ENCODE data around the gene WAS. TPM values are rescaled to one million over a fixed set of nuclear protein-coding genes. Genes with fewer than 3 reads are reported as not detected.
A peak's percentile ranks its signal among the peaks of the same experiment; 100 is the strongest.
"Not testable (repeated sequence)": the region's sequence is repeated elsewhere in the genome, so short reads cannot be mapped to it uniquely, and the experiment has no call there.

WAS gene
- 26.5 TPM for polyA plus RNA-seq

DNA sequence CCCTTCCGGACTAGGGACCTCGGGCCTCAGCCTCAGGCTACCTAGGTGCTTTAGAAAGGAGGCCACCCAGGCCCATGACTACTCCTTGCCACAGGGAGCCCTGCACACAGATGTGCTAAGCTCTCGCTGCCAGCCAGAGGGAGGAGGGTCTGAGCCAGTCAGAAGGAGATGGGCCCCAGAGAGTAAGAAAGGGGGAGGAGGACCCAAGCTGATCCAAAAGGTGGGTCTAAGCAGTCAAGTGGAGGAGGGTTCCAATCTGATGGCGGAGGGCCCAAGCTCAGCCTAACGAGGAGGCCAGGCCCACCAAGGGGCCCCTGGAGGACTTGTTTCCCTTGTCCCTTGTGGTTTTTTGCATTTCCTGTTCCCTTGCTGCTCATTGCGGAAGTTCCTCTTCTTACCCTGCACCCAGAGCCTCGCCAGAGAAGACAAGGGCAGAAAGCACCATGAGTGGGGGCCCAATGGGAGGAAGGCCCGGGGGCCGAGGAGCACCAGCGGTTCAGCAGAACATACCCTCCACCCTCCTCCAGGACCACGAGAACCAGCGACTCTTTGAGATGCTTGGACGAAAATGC, at the start of gene WAS:
WAS (plus strand) TSS at position 389 of the 572 bp plus-strand sequence; CDS start at position 444, 55 bp downstream.
- Mint-ChIP-seq H3K27me3 (peaks cover 2% of the 10 kb centered on the region), H3K36me3 (peaks cover 5% of the 10 kb centered on the region), H3K4me1 (peaks cover 13 to 45% (median 28%) of the 10 kb centered on the region in 3 donors), H3K9me3 (peaks cover 0 to 1% (median 0%) of the 10 kb centered on the region in 3 donors), H3K27ac (peak within 1 kb of the TSS; percentile 73 to 98 (median 92)), H3K4me3 (peak within 1 kb of the TSS; percentile 87 to 96 (median 91))

DNA sequence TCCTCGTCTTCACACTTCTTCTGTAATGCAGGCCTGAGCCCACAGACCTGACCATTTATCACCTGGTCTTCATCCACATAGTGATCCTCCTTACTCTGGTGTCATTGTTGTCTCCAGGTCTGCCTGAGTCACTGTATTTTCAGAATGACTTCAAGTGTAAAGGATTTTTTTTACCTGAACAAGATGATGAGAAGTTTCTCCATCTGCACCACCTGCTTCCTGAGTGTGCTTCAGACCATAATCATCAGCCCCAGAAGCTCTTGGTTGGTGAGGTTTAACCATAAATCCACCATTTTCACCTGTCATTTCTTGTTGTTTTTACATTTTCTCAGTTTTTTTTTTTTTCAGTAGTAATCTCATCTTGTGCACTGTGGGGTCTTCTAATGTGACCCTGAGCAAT, 47.3 kb upstream of the WAS start:
- no peaks in the 10 kb centered on the region for H3K36me3 Mint-ChIP-seq
- H3K27ac Mint-ChIP-seq: no peak overlapping the region
- H3K9me3 Mint-ChIP-seq: no peaks in the 10 kb centered on the region
- H3K4me3 Mint-ChIP-seq: no peak overlapping the region
- H3K27me3 Mint-ChIP-seq: no peaks in the 10 kb centered on the region
- peaks cover 0 to 4% (median 0%) of the 10 kb centered on the region in 3 donors for H3K4me1 Mint-ChIP-seq

DNA sequence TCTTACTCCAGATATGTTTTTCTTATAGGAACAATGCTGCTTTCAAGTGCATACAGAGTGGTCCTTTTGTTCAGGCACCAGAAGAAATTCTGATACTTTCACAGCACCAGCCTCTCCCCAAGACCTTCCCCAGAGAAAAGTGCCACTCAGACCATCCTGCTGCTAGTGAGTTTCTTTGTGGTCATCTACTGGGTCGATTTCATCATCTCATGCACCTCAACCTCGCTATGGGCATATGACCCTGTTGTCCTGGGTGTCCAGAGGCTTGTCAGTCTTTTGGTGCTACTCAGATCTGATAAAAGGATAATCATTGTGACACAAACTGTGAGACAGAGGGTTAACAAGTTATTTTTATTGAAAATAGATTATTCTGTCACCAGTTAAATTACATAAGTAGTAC, 46.8 kb upstream of the WAS start:
- no peaks in the 10 kb centered on the region for H3K36me3 Mint-ChIP-seq
- H3K27me3 Mint-ChIP-seq: no peaks in the 10 kb centered on the region
- H3K4me1 Mint-ChIP-seq: peaks cover 0 to 4% (median 0%) of the 10 kb centered on the region in 3 donors
- no peak overlapping the region for H3K27ac Mint-ChIP-seq
- H3K9me3 Mint-ChIP-seq: no peaks in the 10 kb centered on the region
- no peak overlapping the region for H3K4me3 Mint-ChIP-seq

DNA sequence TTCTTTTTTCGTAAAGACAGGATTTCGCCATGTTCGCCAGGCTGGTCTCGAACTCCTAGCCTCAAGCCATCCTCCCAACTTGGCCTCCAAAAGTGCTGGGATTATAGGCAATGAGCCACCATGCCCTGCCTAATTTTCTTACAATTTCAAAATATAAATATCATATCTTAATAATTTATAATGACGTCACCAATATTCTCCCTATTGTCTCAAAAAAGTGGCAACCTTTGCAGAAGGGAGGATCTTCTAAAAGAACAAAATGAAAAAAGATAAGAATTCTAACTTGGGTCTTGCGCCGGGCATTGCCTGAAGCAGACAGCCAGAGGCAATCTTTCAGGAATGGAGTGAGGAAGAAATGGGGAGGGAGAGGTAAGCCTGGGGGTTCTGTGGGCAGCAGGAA, 37.9 kb upstream of the WAS start:
- Mint-ChIP-seq H3K4me1 (peaks cover 0 to 2% (median 0%) of the 10 kb centered on the region in 3 donors), H3K27ac (no peak overlapping the region), H3K27me3 (peaks cover 1% of the 10 kb centered on the region), H3K4me3 (no peak overlapping the region), H3K9me3 (no peaks in the 10 kb centered on the region), H3K36me3 (no peaks in the 10 kb centered on the region)

DNA sequence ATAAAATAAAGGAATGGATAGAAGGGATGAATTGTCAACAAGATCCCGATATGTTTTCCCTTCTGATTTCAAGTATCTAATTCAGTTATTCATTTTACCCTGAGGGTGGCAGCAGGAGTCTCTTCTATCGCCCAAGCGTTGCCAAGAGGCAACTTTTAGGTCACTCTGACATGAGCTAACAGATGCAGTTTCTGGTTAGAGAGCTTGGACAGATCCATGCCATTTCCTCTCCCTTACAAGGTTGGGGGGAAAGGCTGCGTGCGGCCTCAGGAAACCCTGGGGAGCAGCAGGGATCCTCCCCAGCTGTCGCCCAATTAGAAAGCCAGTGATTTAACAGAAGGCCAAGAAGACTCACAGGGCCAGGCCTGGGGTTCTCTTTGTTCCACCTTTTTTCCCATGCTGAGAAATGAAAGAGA, 35.3 kb upstream of the WAS start:
- H3K36me3 Mint-ChIP-seq: no peaks in the 10 kb centered on the region
- peak overlapping the region in 1 of 3 donors; percentile 31 for H3K27ac Mint-ChIP-seq

DNA sequence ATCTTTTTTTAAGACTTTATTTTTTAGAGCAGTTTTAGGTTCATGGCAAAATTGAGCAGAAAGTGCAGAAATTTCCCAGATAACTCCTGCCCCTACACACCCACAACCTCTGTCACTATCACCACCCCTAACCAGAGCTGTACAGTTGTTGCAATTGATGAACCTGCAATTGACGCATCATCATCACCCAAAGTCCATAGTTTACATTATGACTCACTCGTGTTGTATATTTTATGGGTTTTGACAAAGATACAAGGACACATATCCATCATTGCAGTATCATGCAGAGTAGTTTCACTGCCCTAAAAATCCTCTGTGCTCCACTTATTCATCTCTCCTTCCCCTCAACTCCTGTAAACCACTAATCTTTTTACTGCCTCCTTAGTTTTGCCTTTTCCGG, 34.5 kb upstream of the WAS start:
- Mint-ChIP-seq H3K27ac (no peak overlapping the region), H3K4me1 (peaks cover 0 to 4% (median 0%) of the 10 kb centered on the region in 3 donors), H3K27me3 (peaks cover 2% of the 10 kb centered on the region), H3K9me3 (no peaks in the 10 kb centered on the region), H3K4me3 (no peak overlapping the region), H3K36me3 (no peaks in the 10 kb centered on the region)

More for the DNA sequence above, 35.3 kb upstream of the WAS start:
- Mint-ChIP-seq H3K9me3 (no peaks in the 10 kb centered on the region), H3K4me1 (peaks cover 0 to 2% (median 0%) of the 10 kb centered on the region in 3 donors), H3K27me3 (peaks cover 1% of the 10 kb centered on the region), H3K4me3 (no peak overlapping the region)

DNA sequence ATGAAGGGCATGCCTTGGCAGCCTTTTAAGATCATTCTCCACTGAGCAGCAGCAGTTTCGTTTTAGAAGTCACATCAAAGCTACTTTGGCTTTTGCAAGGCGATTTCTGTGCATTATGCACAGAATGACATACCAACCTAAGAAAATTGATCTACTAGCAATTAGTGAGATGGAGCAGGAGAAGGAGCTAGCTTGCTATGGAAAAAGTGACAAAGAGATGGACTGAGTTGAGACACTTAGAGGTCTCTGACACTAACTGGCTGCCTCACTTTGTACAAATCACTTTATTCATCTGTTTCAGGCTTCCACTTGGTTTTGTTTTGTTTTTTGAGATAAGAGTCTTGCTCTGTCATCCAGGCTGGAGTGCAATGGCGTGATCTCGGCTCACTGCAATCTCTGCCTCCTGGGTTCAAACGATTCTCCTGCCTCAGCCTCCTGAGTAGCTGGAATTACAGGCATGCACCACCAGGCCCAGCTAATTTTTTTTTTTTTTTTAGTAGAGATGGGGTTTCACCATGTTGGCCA, 31.5 kb upstream of the WAS start:
- not testable (repeated sequence) for H3K27ac Mint-ChIP-seq, H3K9me3 Mint-ChIP-seq, H3K4me1 Mint-ChIP-seq, H3K4me3 Mint-ChIP-seq, H3K27me3 Mint-ChIP-seq, H3K36me3 Mint-ChIP-seq

DNA sequence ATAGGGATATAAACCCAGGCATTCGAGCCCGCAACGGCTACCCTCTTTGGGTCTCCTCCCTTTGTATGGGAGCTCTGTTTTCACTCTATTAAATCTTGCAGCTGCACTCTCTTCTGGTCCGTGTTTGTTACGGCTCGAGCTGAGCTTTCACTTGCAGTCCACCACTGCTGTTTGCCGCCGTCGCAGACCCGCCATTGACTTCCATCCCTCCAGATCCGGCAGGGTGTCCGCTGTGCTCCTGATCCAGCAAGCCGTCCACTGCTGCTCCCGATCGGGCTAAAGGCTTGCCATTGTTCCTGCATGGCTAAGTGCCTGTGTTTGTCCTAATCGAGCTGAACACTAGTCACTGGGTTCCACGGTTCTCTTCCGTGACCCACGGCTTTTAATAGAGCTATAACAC, 28.9 kb upstream of the WAS start:
- not testable (repeated sequence) for H3K36me3 Mint-ChIP-seq, H3K27me3 Mint-ChIP-seq, H3K9me3 Mint-ChIP-seq, H3K27ac Mint-ChIP-seq, H3K4me1 Mint-ChIP-seq
- peak overlapping the region in 1 of 4 donors; percentile 27 for H3K4me3 Mint-ChIP-seq

DNA sequence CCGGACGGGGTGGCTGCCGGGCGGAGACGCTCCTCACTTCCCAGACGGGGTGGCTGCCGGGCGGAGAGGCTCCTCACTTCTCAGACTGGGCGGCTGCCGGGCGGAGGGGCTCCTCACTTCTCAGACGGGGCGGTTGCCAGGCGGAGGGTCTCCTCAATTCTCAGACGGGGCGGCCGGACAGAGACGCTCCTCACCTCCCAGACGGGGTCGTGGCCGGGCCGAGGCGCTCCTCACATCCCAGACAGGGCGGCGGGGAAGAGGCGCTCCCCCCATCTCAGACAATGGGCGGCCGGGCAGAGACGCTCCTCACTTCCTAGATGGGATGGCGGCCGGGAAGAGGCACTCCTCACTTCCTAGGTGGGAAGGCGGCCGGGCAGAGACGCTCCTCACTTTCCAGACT, 23.9 kb upstream of the WAS start:
- H3K4me1 Mint-ChIP-seq, H3K4me3 Mint-ChIP-seq, H3K9me3 Mint-ChIP-seq, H3K27me3 Mint-ChIP-seq, H3K36me3 Mint-ChIP-seq, H3K27ac Mint-ChIP-seq: not testable (repeated sequence)

DNA sequence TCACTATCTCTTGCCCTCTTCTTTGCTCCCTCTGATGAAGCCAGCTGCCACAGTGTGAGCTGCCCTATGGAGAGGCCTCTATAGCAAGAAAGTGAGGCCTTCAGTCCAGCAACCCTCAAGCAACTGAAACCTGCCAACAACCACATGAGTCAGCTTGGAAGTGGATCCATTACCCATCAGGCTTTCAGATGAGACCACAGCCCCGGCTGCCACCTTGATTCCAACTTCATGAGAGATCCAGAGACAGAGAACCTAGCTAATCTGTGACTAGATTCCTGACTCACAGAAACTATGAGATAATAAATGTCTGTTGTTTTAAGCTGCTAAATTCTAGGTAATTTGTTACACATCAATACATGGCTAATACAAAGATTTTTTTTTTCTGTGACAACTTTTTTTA, 20.4 kb upstream of the WAS start:
- H3K27me3 Mint-ChIP-seq: no peaks in the 10 kb centered on the region

DNA sequence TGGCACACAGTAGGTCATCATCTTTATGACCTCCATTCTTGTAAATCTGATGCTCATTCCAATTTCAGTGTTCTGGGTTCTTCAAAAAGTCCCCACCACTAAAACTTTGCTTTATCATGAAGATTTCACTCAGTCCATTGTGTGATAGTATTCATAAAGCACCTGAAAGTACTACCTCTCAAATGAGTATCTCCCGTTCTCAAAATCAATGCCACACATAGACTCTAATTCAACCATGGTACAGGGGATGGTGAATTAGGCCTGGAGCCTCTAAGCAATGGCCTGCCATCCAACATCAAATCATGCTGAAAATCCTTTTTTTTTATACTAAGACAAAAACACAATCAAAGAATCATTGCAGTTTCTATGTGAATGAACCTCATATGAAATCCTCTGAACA, 19.4 kb upstream of the WAS start:
- H3K4me3 Mint-ChIP-seq: no peak overlapping the region
- H3K9me3 Mint-ChIP-seq: no peaks in the 10 kb centered on the region
- H3K27me3 Mint-ChIP-seq: no peaks in the 10 kb centered on the region
- no peaks in the 10 kb centered on the region for H3K36me3 Mint-ChIP-seq
- peaks cover 0 to 3% (median under 1%) of the 10 kb centered on the region in 3 donors for H3K4me1 Mint-ChIP-seq
- peak overlapping the region in 1 of 3 donors; percentile 0 for H3K27ac Mint-ChIP-seq

More for the DNA sequence above, 20.4 kb upstream of the WAS start:
- H3K4me1 Mint-ChIP-seq: peaks cover 0 to 3% (median 0%) of the 10 kb centered on the region in 3 donors
- no peak overlapping the region for H3K4me3 Mint-ChIP-seq
- H3K27ac Mint-ChIP-seq: no peak overlapping the region
- no peaks in the 10 kb centered on the region for H3K36me3 Mint-ChIP-seq
- H3K9me3 Mint-ChIP-seq: no peaks in the 10 kb centered on the region

DNA sequence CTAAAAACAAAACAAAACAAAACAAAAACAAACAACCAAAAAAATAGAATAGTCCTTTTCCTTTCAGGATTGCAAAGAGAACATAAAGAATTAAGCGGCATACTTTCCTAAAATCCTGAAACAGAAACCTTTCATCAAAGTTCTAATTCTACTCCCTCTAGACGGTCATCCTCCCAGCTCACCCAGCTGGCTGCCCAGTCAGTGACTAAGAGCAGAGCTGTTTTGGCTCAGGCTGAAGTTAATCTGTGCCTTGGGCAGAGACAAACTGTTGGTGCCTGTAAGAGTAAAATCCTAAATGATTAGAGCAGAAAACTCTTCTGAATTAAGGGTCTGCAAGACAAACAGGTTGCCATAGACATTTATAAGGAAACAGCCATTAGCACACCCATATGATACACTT, 17.6 kb upstream of the WAS start:
- Mint-ChIP-seq H3K27me3 (no peaks in the 10 kb centered on the region), H3K9me3 (no peaks in the 10 kb centered on the region), H3K4me3 (no peak overlapping the region), H3K27ac (no peak overlapping the region), H3K4me1 (peaks cover 0 to 3% (median 2%) of the 10 kb centered on the region in 3 donors), H3K36me3 (no peaks in the 10 kb centered on the region)

DNA sequence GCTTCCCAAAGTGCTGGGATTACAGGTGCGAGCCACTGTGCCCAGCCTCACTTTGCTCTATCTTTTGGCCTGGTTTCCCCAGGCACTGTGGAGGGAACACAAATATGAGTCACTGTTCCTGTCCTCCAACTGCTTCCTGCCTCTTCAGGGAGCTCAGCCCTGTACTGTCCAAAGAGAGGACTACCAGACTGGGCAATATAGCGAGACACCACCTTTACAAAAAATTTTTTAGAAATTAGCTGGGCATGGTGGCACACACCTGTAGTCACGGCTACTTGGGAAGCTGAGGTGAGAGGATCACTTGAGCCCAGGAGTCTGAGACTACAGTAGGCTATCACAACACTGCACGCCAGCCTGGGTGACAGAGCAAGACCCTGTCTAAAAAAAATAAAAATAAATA, 16.9 kb upstream of the WAS start:
- no peaks in the 10 kb centered on the region for H3K9me3 Mint-ChIP-seq
- no peak overlapping the region for H3K4me3 Mint-ChIP-seq
- no peaks in the 10 kb centered on the region for H3K27me3 Mint-ChIP-seq
- no peaks in the 10 kb centered on the region for H3K36me3 Mint-ChIP-seq
- peaks cover 0 to 3% (median 0%) of the 10 kb centered on the region in 3 donors for H3K4me1 Mint-ChIP-seq
- no peak overlapping the region for H3K27ac Mint-ChIP-seq

DNA sequence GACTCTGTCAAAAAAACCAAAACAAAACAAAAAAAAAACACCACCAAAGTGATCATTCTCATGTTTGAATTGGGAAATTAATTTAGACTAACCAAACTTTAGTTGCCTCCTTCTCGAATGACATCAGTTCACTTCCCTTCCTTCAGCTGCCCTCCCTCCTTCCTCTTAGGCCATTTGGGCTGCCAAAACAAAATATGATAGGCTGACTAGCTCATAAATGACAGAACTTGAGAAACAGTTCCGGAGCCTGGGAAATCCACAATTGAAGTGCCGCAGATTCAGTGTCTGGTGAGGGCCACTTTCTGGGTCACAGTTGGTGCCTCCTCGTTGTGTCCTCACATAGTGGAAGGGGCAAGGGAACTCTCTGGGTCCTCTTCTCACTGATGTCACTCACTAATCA, 16.1 kb upstream of the WAS start:
- H3K4me3 Mint-ChIP-seq: no peak overlapping the region
- no peaks in the 10 kb centered on the region for H3K27me3 Mint-ChIP-seq
- no peaks in the 10 kb centered on the region for H3K9me3 Mint-ChIP-seq
- no peak overlapping the region for H3K27ac Mint-ChIP-seq
- peaks cover 0 to 3% (median 0%) of the 10 kb centered on the region in 3 donors for H3K4me1 Mint-ChIP-seq
- H3K36me3 Mint-ChIP-seq: no peaks in the 10 kb centered on the region

DNA sequence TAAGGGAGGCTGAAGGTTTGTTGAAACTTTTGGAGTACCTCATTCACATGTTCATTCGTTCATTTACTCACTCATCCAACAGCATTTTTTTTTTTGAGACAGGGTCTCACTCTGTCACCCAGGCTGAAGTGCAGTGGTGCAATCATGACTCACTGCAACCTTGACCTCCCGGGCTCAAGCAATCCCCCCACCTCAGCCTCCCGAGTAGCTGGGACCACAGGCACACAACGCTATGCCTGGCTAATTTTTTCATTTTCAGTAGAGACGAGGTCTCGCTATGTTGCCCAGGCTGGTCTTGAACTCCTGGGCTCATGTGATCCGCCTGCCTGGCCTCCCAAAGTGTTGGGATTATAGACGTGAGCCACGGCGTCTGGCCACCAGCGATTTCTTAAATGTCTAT, 15.4 kb upstream of the WAS start:
- H3K27ac Mint-ChIP-seq, H3K4me1 Mint-ChIP-seq, H3K36me3 Mint-ChIP-seq, H3K27me3 Mint-ChIP-seq, H3K9me3 Mint-ChIP-seq, H3K4me3 Mint-ChIP-seq: not testable (repeated sequence)

DNA sequence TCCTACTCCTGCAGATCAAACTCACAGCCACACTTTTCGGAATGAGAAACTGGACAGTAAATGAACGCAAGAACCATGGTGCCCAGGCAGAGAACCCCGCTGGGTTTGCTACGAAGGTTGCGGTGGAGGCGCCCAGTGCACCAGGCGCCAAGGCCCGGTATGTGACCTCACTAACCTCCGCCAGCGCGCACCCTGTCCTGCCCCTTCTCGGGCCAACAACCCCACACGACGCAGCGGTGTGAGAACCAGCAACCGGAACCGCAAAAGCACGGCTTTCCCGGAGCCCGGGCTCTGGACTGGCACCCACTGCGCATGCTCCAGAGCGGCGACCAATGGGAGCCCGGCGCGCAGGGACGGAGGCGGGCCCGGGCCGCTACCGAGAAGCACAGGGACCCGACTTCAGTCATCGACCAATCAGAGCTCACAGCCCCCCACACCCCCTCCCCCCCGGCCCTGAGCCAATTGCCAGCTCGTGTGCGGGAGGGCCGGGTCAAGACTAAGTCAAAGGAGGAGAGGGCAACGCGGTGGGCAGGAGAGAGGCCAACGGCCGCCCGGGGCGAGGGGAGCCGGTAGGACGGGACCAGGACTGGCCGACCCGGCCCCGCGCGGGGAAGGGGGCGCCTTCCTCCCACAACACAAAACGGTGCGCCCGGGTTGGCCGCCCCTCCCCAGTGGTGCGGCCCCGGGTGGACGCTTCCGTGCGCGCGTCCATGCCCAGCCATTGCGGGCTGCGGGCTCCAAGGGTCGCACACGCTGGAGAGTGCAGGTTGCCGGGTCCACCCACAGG, 7.3 kb upstream of the WAS start:
- Mint-ChIP-seq H3K4me1 (peaks cover 3 to 18% (median 15%) of the 10 kb centered on the region in 3 donors), H3K9me3 (no peaks in the 10 kb centered on the region), H3K36me3 (peaks cover 2% of the 10 kb centered on the region), H3K27ac (peak overlapping the region; percentile 78 to 92 (median 82)), H3K4me3 (peak overlapping the region; percentile 87 to 94 (median 92)), H3K27me3 (no peaks in the 10 kb centered on the region)
